Activated CD4-positive, alpha-beta T cell treated with anti-CD3 and anti-CD28 coated beads, Interleukin-10, Interleukin-2, amounts not matched to agents 100 ng/mL and 50 ng/mL, durations not matched to agents 16 hours and 8 hours (primary cell): ENCODE results near the gene PDE9A.

Experiments used
- DNase-seq: peaks from one replicate; pipeline ENCODE4 v3.0.0-alpha.2; 2020

The PDE9A gene

DNA sequence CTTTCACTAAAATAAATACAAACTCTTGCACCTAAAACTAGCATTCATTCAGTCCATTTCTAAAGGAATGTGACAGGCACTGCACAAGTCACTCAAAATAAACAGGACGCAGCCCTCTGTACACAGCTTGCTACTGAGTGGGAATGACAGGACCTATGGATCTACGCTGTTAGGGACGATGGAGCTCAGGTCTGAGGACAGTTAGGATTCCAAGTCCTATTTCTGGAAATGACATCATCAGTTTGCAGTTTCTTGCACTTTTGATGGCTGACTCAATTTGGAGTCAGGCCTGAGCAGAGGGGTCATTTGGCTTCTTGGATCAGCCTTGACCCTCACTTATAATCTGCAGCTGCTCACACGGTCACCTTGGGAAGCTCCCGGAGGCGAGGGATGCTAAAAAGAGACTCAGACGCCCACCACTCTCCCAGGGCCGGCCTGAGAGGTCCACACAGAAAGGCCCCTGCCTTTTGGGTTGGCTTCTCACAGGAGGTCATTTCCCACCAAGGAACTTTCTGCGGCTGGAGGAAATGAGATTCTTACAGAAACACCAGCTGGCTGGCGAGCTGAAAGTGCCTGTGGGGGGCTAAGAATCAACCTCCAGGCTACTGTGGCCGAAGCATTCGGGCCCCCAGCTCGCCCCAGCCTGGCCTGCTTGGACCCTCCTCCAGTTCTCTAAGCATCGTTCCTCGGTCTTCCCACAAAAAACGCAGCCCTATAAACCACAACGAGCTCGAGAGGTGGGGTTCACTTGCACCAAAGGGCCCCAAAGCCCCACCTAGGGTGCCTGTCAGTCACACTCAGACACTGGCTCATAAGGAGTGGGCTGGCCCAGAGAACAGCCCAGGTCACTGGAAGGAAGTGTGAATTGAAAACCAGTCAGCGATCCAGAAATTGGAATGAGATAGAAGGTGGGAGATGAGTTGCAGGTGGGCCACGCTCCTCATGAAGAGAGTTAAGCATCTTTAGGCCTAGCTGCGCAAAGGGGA is 8.9 kb upstream of the PDE9A start:
- no peak for DNase-seq

DNA sequence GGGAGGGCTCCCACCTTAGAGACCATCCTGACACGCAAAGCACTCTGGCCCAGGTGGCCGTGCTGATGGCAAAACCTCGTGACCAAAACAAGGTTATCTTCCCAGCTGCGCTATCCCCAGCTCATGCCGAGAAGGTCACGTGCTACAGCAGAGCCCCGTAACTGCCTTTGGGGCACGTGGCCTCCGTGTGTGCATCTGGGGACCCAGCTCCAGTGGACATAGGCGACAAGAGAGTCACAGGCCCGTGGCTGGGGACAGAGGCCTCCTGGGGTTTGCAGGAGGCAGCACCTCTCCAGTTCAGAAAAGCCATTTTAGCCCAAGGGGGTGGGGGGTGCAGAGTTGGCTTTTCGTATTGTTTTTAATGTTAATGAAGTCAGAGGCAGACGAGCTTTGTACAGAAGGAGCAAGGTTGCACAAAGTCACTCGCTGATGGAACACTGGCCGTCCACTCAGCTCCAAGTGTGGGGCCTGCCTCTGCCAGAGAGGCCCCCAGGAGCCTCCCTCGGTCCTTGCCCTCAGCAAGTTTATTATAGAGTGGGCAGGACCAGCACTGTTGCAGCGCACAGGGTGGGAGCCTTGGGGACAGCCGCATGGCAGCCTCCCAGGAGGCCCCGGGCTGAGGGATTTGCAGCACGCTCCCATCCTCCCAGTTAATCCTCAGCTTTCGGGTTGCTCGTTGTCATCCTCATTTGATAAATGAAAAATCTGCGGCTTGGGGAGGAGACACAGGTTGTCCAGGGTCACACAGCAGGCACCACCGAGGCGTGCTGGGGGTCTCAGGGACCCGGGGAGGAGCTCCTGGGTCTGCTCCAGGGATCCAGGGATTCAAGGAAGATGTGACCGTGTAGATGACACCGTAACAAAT is 8.0 kb upstream of the PDE9A start:
- DNase-seq = no peak

DNA sequence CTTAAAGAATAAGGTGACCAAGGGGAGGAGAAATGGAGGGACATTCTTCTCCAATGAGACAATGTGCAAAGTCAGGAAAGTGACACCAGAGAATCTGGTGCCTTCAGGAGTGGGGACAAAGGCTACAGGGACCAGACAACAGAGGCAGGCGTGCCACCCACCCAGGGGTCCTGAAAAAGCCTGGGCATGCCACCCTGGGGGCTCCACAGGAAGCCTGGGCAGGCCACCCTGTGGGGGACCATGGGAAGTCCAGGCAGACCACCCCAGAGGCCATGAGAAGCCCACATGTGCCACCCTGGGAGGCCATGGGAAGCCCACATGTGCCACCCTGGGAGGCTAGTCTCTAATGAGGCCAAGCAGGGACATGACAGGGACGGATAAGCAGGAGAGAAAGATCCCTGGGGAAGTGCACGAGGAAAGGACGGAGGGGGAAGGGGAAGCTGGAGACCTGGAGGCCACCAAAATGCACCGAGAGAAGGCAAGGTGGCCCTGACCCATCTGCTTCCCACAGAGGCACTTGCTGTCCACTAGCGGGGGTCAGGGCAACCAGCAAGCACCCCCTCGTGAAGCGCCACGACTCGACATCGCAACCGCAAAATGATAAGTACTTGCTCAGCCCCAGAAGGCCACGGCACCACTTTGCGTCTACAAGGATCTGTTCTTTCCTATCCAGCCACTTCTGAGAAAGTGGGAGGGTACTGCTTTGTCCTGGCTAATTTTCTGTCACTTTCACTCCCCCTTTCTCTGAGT is 7.2 kb upstream of the PDE9A start:
- DNase-seq = no peak

DNA sequence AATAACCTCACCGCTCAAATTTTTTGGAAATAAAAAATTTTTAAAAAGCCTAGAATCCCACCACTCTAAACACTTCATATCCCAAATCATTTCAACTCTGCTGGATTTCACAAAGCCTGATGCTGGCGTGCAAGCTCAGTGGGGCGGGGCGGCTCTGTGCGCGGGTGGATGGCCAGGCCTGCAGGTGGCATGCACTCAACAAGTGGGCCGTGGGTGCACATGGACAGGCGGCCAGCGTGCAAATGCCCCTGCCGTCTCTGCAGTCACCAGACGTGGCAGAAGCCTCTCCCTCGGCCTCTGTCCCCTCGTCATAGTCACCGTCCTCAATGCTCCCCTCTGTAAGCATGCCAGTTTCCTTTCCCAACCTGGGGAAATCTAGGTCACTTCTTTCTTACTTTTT is 6.6 kb upstream of the PDE9A start:
- DNase-seq = no peak

DNA sequence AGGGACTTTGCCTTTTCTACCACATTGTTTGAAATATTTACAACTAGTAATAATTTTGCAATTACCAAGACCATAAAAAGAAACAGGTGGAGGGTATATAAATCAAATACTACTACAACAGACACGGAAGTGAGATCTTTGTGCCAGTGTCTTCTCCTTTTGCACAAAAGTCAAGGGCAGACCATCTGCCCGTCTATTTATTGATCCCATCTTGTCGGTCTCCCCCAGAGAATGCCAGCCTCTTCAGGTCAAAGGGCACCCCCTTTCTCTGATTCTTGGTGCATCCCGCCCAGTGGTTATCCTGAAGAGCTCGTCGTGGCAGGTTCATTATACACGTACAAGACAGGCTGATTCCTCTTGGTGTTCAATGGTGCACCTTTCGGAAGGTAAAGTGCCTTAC is 4.8 kb upstream of the PDE9A start:
- no peak for DNase-seq

DNA sequence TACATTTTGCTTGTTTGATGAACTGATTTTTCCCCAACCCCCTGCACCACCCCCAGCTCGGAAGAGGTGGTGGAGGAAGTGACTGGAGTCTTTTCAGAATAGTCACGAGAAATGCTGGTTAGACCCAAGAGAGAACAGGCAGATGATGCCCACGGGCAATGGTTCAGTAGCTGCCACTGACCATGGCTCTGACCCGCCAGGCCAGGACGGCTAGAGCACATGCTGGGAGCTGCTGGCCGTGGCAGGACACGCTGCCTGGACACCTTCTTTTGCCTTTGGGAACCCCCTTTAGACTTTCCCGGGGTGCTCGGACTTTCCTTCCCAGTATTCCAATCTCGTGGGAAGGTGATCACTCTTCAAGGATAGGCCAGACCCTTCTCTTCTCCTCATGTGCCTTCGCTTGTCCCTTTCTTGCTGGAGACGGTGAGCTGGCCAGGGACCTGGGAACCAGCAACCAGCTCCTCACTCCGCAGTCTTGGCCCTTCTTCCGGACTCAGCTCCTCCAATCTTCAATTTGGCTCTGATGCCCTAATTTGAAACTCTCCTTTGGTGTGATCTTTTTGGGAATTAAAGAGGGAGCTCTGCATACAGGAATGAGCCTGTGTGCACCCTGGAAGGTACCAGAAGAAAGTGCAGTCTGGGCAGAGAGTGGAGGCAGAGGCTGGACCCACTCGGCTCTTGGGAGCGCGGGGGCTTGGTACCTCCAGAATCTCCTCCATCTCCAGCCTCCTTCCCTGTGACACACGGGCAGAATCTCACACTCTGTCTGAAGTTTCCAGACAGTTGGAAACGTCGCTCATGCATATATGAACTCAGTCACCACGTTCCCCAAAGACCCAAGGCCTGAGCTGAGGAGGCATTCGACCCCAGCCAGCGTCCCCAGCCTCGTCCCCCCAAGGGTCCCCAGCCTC is 4.0 kb upstream of the PDE9A start:
- no peak for DNase-seq

DNA sequence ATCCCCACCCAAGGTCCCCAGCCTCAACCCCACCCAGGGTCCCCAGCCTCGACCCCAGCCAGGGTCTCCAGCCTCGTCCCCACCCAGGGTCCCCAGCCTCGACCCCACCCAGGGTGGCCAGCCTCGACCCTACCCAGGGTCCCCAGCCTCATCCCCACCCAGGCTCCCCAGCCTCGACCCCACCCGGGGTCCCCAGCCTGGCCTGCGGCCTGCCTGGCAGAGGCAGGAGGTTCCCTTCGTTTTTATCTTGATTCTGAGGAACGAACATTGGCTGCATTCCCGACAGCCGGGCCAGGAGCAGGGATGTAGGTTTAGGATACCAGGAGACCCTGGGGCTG is 3.4 kb upstream of the PDE9A start:
- DNase-seq = no peak

DNA sequence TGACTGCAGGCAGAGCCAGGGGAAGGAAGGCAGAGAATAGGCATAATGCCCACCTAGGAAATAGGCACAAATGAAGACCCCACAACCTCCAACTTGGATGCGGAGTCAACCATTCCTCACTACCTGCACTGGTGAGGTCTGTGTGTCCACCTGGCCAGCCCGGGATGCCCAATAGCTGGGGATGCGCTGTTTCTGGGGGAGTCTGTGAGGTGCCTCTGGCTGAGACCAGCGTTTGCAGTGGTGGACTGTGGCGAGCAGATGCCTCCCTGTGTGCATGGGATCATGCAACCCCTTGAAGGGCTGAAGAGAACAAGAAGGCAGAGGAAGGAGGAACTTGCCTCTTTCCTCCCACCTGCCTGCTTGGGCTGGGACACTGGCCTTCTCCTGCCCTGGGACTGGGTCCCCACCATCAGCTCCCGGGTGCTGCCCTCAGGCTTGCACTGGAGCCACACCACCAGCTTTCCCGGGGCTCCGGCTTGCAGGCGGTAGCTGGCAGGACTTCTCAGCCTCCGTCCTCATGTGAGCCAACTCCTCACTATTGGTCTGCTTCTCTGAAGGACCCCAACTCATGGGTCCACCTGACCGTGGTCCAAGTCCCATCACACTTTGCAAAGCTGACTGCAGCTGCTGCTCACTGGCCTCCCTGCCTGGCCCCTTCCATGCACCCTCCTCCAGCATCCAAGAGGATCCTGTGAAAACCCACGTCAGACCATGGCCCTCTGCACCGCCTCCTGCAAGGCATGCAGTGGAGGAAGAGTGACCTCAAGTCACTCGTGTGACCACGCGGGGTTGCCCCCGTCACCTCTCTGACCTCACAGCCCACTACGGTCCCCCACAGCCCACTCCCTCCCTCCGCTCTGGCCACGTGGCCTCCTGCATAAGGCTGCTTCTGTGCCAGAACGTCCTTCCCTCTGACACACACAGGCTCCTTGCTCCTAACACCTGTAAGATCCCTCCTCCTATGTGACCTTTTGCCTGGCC is 2.7 kb upstream of the PDE9A start:
- no peak for DNase-seq

DNA sequence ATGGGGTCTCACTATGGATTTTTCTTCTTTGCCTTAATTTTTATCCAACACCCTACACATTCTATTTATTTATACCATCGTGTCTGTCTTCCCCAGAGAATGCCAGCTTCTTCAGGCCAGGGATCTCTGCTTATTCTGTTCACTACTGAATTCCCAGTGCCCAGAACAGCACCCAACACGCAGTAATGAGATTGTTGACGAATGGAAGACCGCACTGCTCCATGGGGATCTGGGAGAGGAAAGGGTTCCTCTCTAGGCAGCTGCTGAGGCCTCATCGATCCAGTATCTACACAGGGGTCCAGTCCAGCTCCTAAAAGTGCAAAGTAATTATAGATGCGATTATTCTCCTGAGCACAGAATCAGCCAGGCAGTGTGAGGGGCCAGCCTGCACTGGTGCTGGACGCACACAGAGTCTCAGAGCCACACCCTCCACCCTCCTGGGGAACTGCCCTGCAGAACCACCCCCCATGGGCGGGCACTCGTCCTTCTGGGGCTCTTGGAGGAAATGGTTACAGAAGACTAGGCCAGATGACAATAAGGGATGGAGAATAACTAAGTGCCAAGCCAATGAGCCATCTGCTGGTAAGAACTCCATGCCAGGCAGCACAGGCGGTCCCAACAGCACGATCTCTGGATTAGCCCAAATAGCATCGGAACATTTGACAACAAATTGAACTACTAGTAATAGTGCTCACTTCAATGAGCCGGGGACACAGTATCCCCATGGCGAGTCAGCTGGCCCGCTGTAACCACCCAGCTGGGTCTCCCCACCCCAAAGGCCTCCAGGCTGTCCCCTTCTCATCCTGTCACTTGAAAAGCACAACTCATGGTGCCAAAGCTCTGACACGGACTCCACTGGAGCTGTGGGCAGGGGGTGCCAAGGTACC is 1.7 kb upstream of the PDE9A start:
- DNase-seq = no peak

DNA sequence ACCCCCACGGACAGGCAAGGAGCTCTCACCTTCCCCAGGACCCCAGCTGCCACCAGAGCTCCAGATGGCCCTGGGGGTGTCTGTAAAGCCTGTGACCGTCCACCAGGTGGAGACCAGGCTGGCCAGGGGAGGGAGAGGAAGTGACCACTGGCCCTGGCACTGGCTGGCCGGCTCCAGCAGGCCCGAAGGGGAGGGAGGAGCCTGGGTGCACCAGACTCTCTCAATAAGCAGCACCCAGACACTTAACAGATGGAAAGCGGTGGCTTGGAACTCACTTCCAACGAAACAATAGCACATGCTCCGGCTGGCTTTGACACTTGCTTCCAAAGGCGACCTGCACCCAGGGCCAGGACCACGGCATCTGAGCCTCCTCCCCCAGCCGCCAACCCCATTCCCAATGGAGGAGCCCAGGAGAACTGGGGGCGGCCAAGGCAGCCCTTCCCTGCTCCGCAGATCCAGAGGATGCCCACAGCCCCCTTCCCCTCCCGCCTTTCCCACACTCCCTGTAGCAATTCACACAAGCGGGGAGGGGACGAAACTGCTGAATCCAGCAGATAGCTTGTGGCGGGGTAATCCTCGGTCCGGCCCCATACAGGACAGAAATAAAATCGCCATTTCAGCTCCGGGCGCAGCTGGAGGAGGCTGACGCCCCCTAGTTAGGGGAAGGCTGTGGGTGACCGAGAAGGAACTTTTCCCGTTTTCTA is 742 bp upstream of the PDE9A start:
- DNase-seq = no peak

DNA sequence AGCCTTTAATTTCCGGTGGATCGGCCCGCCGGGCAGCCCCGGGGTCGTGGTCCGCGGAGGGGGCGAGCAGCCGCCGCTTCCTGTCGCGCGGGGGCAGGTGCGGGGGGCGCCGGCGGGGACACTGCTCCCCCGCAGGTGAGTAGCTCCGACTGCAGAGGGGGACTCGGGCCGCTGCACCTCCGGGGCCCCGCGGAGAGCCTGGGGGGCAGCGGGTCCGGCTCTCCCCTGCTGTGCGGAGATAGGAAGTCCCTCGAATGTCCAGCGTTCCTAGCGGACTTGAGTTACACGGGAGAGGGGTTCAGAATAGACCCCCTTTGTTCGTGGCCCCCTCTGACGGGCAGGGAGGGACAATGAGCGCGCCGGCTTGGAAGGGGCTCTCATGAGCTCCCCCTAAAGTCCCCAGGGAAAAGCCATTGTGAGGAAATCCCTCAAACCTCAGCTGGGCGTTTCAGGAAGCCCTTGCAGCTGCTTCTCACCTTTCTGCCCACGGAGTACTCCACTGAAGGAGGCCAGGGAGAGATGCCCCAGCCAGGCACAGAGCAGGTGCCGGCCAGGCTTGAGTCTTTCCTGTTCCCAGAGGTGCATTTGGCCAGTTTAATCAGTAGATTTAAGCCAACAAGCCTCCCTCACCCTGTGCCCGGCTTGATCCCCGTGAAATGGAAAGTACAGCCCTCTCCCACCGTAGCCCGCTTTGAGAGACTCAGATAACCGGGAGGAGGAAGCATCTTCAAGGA is 925 bp downstream of the PDE9A start:
- DNase-seq = no peak

DNA sequence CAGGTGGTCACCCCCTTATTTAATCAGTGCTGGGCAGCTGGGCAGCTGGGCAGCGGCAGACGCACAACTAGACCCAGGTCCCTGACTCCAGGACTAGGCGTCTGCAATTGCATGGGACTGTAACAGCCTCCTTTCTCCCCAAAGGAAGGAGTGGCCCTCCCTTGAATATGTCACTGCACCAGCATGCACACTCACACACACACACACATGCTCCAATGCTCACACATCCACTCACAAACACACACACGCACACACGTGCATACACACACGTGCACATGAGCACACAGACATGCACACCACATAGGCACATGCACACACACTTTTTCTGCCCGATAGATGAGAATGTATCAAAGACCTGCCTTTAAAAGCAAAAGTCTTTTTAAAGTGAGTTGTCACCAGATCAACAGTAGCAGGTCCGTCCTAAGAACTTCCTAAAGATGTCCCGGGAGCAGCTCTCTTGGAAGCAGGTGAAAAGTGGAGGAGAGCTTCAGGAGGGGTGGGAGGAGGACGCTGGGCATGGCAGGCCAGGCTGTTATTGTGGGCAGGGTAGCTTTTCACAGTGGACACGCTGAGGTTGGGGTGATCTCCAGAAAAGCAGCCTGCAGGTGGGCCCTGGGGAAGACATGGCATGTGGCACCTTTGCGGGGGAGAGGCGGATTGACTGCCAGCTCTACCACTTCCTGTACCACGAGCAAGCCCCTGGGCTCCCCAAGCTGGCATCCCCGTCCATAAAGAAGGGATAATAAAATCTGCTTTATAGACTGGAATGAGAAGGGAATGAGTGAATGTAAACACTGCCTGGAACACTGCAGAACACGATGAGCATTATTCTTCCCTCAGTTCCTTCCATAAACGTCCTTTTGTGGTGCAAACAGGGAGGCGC is 1.7 kb downstream of the PDE9A start:
- no peak for DNase-seq

DNA sequence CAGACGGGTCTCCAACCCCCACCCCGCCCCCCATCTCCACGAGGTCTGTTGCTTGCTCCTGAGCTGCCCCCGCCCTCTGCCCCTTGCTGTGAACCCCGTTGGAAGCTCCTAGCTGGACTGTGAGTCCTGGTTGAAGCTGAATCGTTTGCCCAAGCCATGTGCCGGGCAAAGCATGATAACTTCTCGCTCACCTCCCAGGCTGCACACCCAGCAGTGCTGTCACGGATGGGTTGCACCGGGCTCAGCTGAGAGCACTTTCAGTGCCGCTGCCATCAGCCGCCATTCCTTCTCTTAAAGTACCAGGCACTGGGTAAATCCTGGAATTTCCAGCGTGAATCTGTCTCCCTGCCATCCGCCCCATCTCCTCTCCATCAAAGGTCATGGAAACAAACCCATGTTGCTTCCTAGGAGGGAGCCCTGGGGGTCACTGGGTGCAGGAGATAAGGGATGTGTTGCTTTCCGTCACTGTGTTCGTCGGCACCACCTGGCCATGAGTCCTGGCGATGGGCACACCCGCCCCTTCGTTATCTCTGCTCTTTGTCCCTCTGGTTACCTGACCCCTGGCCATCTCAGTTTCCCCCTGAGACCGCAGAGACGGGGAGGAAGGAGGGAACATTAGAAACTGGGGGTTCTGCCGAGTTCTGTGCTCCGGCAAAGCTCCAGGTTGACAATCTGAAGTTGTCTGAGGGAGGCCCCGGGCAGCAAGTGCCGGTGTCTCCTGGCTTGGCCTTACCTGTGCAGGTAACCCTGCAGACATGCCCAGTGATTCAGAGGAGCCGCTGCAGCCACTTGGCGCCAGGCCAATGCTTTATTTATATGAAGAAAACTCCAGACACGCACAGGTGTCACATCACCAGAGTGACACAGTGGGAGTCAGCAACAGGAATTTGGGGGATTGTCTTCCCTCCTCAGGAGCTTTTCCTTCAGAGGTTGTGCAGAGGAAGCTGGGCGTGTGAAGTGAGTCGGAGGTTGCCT is 2.7 kb downstream of the PDE9A start:
- DNase-seq = no peak

DNA sequence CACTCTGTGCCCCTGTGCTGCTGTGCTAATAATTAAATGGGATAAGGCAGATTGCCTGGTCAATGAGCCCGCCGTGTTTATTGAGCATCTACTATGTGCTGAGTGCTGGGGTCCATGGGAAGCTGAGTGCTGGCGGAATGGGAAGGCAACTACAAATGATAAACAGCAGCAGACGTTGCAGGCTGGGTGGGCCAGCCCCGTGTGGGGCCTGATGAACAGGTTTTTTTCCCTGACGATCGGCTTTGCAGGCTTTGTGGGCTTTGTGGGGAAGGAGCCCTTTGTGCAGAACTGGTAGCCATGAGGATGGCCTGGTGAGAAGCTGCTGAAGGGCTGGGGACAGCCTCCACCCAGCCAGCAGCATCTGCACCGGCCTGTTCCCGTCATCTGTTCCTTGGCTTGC is 3.5 kb downstream of the PDE9A start:
- DNase-seq = no peak

DNA sequence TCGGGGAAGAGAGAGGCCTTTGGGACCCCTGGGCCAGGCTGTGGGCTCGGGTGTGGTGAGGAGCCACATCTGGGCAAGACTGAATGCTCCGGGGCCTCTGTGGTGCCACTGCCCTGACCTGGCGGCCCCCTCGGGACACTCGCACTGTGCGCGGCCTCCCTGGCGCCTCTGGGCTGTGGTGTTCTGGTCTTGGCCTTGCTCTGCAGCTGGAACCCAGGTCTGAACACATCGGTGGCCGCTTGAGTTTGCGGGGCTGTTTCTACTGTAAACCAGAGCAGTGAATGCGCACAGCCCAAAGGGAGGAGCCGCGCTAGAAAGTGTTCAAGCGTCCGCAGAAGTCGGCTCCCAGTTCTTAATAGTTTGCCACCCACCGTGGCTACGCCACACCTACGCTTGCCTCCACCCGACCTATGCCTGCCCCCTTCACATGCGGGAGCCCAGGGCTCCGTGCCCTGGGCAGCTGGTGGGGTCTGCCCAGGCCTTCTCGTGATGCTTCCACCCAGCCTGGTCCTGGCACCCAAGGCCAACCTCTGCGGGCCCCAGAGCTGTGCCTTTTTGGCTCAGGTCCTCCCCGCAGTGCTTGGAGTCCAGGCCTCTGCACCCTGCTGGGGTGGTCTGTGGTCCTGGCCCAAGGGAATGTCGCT is 4.4 kb downstream of the PDE9A start:
- no peak for DNase-seq
